ENCODE measurements around the gene KRR1. TPM values are rescaled to one million over a fixed set of nuclear protein-coding genes. Genes with fewer than 3 reads are reported as not detected.
"Not testable (repeated sequence)": the region's sequence is repeated elsewhere in the genome, so short reads cannot be mapped to it uniquely, and the experiment has no call there.

KRR1 gene
- total RNA-seq, 4 donors from 2014 or later, result 24.7 to 42.3 (median 41.2) TPM

GRCh38 chr12:75471902-75472890 lies 39.2 kb downstream of the KRR1 start:
- no peak for DNase-seq
- Histone ChIP-seq H3K4me3 (no peak overlapping the region), H3K36me3 (no peaks in the 10 kb centered on the region), H3K4me1 (no peaks in the 10 kb centered on the region), H3K9me3 (no peaks in the 10 kb centered on the region), H3K27ac (no peak overlapping the region), H3K27me3 (no peaks in the 10 kb centered on the region)
- intact Hi-C loops (cut with DNase I), result no loop called here
- TF ChIP-seq, protein P1, sequence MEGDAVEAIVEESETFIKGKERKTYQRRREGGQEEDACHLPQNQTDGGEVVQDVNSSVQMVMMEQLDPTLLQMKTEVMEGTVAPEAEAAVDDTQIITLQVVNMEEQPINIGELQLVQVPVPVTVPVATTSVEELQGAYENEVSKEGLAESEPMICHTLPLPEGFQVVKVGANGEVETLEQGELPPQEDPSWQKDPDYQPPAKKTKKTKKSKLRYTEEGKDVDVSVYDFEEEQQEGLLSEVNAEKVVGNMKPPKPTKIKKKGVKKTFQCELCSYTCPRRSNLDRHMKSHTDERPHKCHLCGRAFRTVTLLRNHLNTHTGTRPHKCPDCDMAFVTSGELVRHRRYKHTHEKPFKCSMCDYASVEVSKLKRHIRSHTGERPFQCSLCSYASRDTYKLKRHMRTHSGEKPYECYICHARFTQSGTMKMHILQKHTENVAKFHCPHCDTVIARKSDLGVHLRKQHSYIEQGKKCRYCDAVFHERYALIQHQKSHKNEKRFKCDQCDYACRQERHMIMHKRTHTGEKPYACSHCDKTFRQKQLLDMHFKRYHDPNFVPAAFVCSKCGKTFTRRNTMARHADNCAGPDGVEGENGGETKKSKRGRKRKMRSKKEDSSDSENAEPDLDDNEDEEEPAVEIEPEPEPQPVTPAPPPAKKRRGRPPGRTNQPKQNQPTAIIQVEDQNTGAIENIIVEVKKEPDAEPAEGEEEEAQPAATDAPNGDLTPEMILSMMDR (IDR thresholded peaks at IDR 0.05), result no peak
- no peak for TF ChIP-seq POLR2A (IDR thresholded peaks at IDR 0.05)
- WGBS, 2 donors, result 75 to 88% methylated on average over 6 of the region's 6 CpGs

DNA sequence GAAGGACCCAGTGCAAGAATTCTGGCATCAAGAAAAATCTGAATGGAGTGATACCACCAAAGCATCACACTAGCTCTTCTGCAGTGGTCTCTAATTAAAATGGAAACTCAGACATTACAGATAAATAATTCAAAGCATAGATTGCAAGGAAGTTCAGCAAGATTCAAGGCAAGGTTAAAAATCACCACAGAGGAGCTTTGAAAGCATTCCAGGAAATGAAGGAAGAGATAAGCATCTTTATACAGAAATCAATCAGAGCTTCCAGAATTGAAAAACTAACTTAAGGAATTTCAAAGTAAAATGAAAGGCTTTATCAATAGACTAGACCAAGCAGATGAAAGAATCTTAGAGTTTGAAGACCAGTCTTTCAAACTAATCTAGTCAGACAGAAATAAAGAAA lies 51.2 kb downstream of the KRR1 start:
- intact Hi-C loops (cut with DNase I), result no loop called here
- no peaks in the 10 kb centered on the region for H3K4me1 ChIP-seq
- DNase-seq, result no peak
- no peak overlapping the region for H3K27ac ChIP-seq
- H3K4me3 ChIP-seq, result no peak overlapping the region
- H3K27me3 ChIP-seq, result no peaks in the 10 kb centered on the region
- H3K9me3 ChIP-seq, result peaks cover 0 to 16% (median 6%) of the 10 kb centered on the region in 3 donors
- H3K36me3 ChIP-seq, result no peaks in the 10 kb centered on the region
- TF ChIP-seq POLR2A (IDR thresholded peaks at IDR 0.05), result no peak
- TF ChIP-seq, protein P1 (IDR thresholded peaks at IDR 0.05), result no peak

DNA sequence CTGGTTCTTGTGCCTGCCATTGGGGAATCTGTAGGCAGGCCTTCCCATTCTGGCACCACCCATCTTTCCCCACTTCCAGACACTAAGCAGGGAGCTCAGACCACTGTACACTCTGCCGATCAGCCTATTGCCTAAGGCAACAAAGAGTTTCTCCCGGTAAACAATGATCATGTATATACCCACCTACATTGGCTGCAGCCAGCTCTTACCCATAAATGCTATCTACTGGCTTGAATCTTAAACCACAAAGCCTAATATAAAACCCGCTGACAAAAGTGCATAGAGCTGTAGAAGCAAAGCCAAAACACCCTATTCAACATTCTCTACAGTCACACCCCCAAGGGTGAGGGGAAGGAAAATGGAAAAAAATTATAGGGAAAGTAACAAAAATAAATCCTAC lies 51.7 kb downstream of the KRR1 start:
- Histone ChIP-seq H3K27ac (no peak overlapping the region), H3K36me3 (no peaks in the 10 kb centered on the region), H3K4me1 (no peaks in the 10 kb centered on the region), H3K27me3 (no peaks in the 10 kb centered on the region), H3K4me3 (no peak overlapping the region), H3K9me3 (peaks cover 0 to 16% (median 5%) of the 10 kb centered on the region in 3 donors)
- WGBS, 2 donors, result 84 to 89% methylated on average over 3 of the region's 3 CpGs
- intact Hi-C loops (cut with DNase I), result no loop called here
- no peak for TF ChIP-seq POLR2A (IDR thresholded peaks at IDR 0.05)
- TF ChIP-seq, protein P1 (IDR thresholded peaks at IDR 0.05), result no peak
- DNase-seq, result no peak

DNA sequence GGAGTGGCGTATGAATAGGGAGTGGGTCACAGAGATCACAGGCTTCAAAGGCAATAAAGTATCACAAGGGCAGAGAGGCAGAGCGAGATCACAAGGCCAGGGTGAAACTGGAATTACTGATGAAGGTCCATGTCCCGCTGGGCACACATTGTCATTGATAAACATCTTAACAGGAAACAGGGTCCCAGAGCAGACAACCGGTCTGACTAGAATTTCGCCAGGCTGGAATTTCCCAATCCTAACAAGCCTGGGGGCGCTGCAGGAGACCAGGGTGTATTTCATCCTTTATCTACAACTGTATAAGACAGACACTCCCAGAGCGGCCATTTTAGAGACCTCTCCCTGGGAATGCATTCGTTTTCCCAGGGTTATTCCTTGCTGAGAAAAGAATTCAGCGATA lies 53.5 kb downstream of the KRR1 start:
- H3K36me3 ChIP-seq; intact Hi-C loops (cut with DNase I); H3K27me3 ChIP-seq: not testable (repeated sequence)

GRCh38 chr12:75457191-75457590 lies 54.2 kb downstream of the KRR1 start:
- WGBS, 2 donors, result 45 to 48% methylated on average over 1 of the region's 1 CpG
- H3K27me3 ChIP-seq, result no peaks in the 10 kb centered on the region
- intact Hi-C loops (cut with DNase I), result no loop called here

More for the DNA sequence above, 53.5 kb downstream of the KRR1 start:
- peaks cover 0 to 16% (median 0%) of the 10 kb centered on the region in 3 donors for H3K9me3 ChIP-seq
- not testable (repeated sequence) for H3K27ac ChIP-seq, H3K4me1 ChIP-seq, DNase-seq, H3K4me3 ChIP-seq
- 67 to 68% methylated on average over 6 to 9 of the region's 9 CpGs for WGBS, 2 donors

More at GRCh38 chr12:75457191-75457590, 54.2 kb downstream of the KRR1 start:
- DNase-seq, result no peak
- no peak for TF ChIP-seq POLR2A (IDR thresholded peaks at IDR 0.05)
- TF ChIP-seq, protein P1 (IDR thresholded peaks at IDR 0.05), result no peak
- H3K36me3 ChIP-seq, result no peaks in the 10 kb centered on the region
- no peak overlapping the region for H3K4me3 ChIP-seq
- H3K4me1 ChIP-seq, result no peaks in the 10 kb centered on the region
- H3K9me3 ChIP-seq, result peaks cover 0 to 16% (median 0%) of the 10 kb centered on the region in 3 donors
- H3K27ac ChIP-seq, result no peak overlapping the region
